Muscle of arm (tissue), 12 donors: ENCODE measurements around the gene IER2. TPM values are rescaled to one million over a fixed set of nuclear protein-coding genes. Genes with fewer than 3 reads are reported as not detected.

Experiments used
- DNase-seq: peaks from one replicate; pipeline ENCODE4 v3.0.0-alpha.2; 2013
- polyA plus RNA-seq, 12 donors: library from polyadenylated mRNA; unstranded; fragments of 120-200 nt; gene quantifications; one replicate each; pipeline ENCODE4 v1.2.1, GENCODE V29; 2013; ENCODE audit not compliant: insufficient read length in 12 of 12

Gene IER2
- polyA plus RNA-seq, 12 donors: 36.9 to 203 (median 55.6) TPM; not detected in 1

- DNase-seq: no peak
Measured at GRCh38 chr19:13117176-13117771, 32.9 kb upstream of the IER2 start.

GRCh38 chr19:13117772-13118423 lies 32.3 kb upstream of the IER2 start, which contains the start of gene NACC1:
Gene NACC1 (plus strand): TSS chr19:13118264. CDS start chr19:13135208, 16,944 bp downstream.
- DNase-seq: peak; percentile 86

- no peak for DNase-seq
Measured at GRCh38 chr19:13118424-13119193, 31.6 kb upstream of the IER2 start.

- DNase-seq: no peak
Measured at GRCh38 chr19:13119627-13120026, 30.6 kb upstream of the IER2 start.

GRCh38 chr19:13120031-13120430 lies 30.2 kb upstream of the IER2 start:
- no peak for DNase-seq

GRCh38 chr19:13120817-13121216 lies 29.4 kb upstream of the IER2 start:
- no peak for DNase-seq

- DNase-seq: no peak
Measured at GRCh38 chr19:13121551-13122274, 28.5 kb upstream of the IER2 start.

GRCh38 chr19:13122275-13122878 lies 27.8 kb upstream of the IER2 start:
- DNase-seq: no peak

GRCh38 chr19:13122980-13123957 lies 26.9 kb upstream of the IER2 start:
- DNase-seq: no peak

GRCh38 chr19:13127051-13127450 lies 23.2 kb upstream of the IER2 start:
- no peak for DNase-seq

- DNase-seq: no peak
Measured at GRCh38 chr19:13127811-13128575, 22.2 kb upstream of the IER2 start.

- no peak for DNase-seq
Measured at GRCh38 chr19:13128583-13128982, 21.6 kb upstream of the IER2 start.

GRCh38 chr19:13129384-13129783 lies 20.8 kb upstream of the IER2 start:
- DNase-seq: no peak

- DNase-seq: no peak
Measured at GRCh38 chr19:13130886-13131490, 19.2 kb upstream of the IER2 start.

GRCh38 chr19:13132471-13133180 lies 17.6 kb upstream of the IER2 start:
- DNase-seq: no peak

GRCh38 chr19:13133241-13133870 lies 16.9 kb upstream of the IER2 start:
- no peak for DNase-seq

GRCh38 chr19:13134626-13135025 lies 15.6 kb upstream of the IER2 start:
- no peak for DNase-seq
